GM19193 (cell line): ENCODE measurements around the gene STK24.

Source experiments
- POLR2A ChIP-seq: IDR thresholded peaks from 4 replicates; pipeline ENCODE4 v1.6.1; 2011; ENCODE audit not compliant: insufficient read depth, insufficient read length; ENCODE audit errors: extremely low read depth

Gene STK24

DNA sequence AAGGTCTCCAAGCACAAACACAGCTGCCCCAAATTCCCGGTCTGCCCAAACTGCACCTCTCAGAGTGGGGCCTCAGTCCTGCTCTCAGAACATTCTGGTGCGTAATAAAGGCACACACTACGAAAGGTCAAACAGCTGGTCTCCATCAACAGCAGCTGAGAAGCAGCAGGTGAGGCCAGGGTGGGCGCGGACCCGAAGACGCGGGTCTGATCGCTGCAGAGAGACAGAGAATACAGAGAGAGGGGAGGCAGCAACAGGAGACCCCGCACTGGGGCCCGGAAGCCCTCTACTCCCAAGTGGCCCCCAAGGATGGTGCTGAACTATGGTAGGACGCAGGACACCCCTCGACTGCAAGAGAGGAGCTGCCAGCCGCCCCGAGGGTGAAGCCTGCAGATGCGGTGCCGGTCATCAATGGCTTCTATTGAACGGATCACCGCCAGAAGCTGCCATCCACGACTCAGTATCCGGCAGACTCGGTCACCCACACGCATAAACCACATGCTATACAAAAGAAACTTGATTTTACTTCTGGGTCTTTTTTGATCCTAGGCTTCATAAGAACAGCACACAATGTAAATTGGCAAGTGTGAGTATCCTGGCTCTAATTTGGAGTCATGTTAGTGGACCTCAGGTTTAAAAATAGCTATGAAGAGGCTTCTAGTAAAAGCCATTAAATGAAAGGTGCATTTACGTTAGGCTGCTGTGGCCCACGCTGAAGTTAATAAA, 33.4 kb downstream of the STK24 start:
- no peak for TF ChIP-seq POLR2A

DNA sequence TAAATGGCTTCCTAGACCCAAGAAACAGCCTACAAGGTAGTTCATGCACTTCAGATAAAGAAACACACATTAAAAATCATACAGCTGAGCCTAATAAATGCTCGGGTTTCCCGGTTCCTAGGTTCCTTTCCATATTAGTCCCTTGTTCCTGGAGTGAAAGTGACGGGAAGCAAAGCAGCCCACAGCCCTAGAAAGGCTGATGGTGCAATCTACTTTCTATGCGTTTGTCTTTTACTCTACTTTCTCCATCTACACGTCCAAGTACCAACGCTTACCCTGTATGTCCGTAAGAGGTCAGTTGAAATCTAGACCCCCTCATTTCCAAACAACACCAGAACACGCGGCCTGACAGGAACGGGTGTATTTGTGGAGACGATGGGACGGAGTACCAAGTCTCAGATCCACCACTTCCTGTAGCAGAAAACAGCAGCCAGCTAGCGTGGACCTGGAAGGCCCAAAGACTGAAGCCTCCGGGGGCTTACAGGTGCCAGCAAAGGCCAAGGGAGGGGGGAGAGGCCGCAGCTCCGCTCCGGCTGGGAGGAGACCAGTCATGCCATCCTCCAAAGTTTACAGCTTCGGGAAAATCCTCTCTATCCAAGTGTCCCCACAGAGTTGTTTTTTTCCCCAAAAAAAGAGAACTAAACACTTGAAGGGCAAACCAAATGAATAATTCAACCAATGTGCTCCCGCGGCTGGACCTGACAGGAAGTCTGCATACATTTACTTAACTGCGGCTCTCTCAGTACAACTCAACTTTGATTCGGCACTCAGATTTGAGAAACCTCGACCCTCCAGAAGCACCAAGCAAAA, 34.1 kb downstream of the STK24 start:
- TF ChIP-seq POLR2A: no peak

DNA sequence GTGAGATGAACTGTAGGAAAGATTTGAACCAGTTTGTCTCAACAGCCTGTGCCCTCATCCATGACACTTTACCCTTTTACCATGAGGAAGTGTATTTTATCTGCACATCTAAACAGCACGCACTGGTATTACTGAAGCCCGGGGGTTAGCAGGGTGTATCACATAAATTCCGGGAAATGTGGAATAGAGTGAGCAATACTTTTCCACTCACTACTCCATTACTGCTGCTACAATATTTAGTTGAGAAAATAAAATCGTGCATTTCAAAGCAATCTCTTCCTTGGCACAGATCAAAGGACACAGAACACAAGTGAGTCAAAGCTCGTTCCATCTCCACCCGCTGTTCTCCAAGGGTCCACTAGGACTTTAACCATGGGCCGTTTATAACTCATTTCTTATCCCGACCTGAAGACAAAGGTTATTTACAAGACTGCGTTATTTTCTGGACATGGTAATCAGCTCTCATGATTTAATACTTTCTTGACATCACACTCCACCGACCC, 35.2 kb downstream of the STK24 start:
- TF ChIP-seq POLR2A: no peak

DNA sequence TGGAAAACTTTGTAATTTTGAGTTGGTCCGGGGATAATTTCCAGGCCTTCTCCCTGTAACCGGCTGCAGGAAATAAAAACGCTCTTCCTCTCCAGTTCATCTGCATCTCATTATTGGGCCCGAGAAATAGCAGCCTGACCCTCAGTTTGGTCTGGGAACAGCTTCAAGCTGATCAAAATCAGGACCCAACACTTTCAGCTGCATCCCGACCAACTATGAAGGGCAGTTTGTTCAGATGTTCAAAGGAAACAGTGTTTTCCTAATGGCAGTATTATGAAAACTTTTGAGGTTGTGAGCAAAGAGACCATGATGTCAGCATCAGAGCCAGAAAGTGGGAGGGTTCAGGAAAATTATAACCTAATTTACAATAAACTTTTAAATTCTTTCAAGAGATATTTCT, 35.7 kb downstream of the STK24 start:
- no peak for TF ChIP-seq POLR2A

DNA sequence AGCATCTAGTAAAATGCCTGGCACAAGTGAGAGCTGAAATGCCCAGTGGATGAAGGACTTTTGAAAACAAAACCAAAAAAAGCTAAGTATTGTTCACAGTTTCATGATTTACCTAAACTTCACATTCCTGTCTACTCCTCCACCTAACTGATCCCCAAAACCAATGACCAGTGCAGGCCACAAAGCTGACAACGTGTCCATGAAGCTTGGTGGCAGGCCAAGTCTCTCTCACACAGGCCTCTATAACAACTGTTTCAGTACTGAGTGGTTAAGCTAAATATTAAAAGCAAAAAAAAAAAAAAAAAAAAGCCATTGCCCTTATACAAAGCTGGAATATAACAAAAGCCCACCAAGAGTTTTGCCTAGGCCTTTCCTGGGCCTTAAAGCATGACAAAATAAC, 36.4 kb downstream of the STK24 start:
- TF ChIP-seq POLR2A: no peak

DNA sequence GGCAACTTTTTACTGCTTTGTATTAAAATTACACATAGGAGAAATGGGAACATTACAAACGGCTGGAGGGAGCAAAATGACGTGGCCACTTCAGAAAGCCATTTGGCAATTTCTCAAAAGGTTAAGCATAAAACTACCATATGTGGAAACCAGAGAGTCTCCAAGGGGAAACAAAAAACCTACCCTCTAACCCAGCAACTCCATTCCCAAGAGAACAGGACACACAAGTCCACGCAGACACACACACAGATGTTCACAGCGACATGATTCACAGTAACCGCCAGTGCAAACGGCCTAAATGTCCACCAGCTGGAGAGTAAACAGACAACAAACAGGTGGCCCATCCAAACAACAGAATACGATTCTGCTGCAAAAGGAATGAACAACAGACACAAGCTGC, 37.2 kb downstream of the STK24 start:
- TF ChIP-seq POLR2A: no peak

DNA sequence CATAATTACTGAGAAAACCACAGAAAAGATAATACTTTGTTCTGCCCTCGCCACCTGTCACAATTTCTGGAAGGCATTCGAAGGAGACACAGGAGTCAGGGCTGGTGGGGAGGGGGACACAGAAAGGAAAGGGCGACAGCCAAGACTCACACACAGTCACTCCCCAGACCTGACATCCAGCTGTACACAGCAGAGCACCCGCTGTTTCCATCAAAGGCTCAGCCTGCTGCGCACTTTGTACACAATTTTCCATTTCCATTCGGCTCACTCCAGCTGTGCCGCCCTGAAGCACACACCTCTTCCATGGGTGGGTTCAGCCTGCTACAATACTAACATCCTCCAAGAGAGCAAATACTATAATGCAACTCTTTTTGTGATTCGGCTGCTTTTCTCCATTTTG, 38.0 kb downstream of the STK24 start:
- no peak for TF ChIP-seq POLR2A

DNA sequence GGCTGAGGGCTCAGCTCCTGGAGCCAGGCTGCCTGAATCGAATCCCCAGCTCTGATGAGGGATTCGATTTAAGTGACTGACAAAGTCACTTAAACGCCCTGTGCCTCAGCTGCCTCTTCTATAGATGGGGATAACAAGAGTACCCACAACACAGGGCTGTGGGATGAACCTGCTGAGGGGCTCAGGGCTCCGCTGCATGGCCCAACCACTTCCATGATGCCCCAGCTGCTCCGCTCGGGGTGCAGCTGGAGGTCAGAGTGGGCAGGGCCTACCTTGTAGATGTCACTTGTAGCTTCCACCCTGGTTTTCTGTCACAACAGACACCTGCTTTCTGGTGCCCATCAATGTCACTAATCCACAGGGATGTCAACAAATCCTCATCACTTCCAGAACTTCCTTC, 39.2 kb downstream of the STK24 start:
- no peak for TF ChIP-seq POLR2A

DNA sequence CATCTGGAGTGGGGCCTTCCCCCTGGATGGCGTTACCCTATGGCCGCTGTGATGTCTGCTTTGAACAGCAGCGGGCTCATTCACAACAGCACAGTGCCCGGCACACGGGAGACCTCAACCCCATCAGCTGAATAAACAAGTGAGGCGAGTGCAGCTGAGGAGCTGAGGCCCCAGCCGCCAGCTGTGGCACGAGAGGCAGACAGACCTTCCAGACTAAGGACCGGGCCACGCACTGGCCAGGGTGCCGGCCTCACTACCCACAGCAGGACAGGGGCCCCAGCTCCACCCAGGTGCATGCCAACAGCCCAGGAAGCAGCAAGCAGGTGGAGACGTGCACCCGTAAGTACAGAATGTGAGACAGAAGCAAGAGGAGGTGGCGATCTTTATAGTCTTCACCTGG, 39.6 kb downstream of the STK24 start:
- TF ChIP-seq POLR2A: no peak

DNA sequence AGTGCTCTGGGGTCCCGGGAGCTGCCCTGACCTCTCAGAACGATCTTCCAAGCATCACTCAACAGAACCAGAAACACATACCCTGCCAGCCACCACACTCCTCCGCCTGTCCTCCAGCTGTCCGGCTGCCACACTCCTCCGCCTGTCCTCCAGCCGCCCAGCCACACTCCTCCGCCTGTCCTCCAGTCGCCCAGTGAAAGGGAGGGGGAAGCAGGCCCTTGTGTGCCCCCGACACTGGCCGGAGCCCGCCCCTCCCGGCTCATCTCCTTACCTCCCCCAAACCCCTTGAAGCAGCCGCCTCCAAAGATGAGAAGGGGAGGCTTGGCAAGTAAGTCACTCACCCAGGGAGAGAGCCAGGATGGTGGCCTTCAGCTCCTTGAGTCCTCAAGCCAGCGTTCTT, 40.2 kb downstream of the STK24 start:
- TF ChIP-seq POLR2A: no peak

DNA sequence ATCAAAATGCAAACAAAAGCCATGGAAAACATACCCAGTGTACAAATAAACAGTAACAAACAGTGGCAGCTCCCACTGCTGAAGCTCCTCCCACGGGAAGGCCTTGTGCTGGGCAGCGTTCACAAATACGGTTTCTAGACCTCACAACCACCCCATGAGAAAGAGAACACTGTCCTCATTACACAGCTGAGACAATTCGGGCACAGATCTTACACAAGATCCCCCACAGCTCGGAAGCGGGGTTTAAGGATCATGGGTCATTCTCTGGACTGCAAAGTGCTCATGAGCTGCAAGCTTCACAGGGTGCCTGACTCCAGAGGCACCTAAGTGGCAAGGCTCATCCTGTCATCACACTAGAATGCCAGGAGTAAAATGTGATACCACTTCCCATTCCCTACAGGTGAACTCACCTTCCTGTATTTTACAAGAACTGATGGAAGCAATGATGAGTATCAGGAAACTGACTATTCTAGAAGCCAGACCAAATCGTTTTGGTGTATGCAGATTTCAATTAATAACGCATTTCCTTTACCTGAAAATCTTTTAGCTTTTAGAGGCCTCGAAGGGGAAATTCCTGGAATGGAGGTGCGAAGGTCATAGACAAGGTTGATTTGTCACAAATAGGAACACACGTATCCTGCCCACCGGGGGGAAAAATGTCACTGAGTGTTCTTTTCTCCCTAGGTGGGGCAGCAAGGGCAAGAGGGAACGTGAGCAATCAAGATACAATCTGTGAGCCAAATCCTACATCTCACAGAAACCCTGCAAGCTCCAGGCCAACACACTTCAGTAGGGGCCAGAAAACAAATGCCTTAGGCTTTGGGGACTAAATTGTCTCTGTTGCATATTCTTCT, 41.2 kb downstream of the STK24 start:
- TF ChIP-seq POLR2A: no peak

DNA sequence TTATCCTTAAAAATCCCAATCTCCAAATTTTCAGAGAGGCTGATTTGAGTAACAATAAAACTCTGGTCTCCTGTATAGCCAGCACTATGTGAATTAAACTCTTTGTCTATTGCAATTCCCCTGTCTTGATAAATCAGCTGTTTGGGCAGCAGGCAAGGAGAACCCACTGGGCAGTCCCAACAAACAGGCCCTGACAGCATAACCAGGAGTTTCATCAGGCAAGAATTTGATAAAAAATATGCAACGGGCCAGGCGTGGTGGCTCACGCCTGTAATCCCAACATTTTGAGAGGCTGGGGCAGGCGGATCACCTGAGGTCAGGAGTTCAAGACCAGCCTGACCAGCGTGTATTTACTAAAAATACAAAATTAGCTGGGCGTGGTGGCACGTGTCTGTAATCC, 42.1 kb downstream of the STK24 start:
- TF ChIP-seq POLR2A: no peak

DNA sequence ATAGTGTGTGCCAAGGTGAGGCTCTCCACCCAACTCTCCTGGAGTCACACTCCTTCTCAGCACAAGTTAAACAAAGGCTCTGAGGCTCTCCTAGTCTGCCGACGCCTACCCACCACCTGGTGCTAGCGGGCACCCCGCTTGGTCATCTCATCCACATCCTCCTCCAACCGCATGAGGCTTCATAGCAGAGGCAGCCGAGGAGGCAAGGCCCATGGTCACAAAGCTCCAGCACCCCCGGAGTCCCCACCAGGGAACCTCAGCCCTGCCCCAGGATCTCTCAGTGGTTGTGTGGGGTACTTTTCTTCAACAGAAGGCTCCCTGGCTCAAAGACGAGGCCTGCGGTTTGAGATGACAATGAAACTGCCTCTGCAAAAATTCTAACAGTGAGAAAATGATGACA, 43.0 kb downstream of the STK24 start:
- no peak for TF ChIP-seq POLR2A

DNA sequence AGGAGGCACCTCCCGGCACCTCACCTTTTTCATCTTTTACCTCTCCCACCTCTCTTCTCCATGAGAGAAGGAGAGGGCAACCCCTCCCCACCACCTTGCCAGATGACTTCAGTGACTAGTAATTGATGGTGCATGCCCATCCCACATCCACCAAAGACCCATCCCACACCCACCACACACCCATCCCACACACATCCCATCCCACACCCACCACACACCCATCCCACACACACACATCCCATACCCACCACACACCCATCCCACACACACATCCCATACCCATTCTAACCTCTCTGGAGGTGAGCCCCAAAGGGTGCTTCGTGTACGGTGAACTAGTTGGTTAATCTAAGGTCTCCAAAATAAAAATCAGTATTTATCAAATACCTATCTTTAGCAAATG, 44.7 kb downstream of the STK24 start:
- TF ChIP-seq POLR2A: no peak

DNA sequence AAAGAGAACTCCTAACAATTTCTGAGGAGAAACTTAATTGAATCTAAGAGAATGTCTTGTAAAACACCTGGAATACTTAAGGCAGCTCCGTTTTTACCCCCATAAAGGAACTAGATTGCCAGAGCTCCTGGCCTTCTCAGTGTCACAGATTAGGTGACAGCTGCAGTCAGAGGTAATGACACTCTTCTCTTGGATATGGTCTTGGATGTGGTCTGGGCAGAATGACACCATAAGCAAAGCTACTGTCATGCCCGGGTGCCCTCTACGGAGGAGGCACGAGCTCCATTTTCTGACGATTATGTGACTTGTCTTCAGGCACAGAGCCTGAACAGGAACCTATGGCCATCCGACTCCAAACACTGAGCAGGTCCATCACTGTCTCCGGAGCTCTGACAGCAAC, 46.7 kb downstream of the STK24 start:
- TF ChIP-seq POLR2A: no peak

DNA sequence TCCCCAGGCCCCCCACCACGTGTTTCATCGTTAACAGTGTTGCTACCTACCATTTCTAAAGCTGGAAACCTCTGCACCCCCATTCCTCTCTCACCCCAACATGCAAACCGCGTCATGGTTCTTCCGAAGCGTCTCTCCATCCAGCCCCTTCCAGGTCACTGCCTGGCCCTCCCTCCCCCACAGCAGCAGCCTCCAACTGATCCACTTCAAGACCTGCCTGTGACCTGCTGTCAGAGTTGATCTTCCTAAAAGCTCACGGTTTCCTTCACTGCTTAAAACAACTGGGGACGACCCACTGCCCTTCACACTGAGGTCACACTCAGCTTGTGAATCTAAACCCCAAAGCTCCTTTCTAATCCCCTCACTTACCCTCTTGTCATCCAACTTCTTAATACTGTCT, 47.7 kb downstream of the STK24 start:
- TF ChIP-seq POLR2A: no peak

DNA sequence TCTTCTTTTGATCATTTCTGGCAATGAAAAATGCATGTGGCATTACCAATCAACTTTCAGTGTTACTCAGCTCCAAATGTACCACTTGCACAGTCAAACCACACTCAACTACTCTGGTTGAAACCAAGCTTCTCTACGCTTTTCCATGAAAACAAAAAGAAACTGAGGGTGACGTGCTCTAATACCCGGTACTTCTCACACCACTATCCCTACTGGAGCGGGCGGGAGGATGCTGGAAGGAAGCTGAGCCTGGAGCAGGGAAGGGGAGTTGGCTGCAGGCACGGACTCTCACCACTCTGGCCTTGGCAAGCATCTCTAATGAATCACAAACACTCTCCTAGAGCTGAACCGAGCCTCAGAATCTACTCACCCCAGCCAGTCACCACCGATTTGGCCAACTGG, 48.2 kb downstream of the STK24 start:
- no peak for TF ChIP-seq POLR2A
